ENCODE measurements around the gene NLRC5. TPM values are rescaled to one million over a fixed set of nuclear protein-coding genes. Genes with fewer than 3 reads are reported as not detected.

The NLRC5 gene
- total RNA-seq, 1 experiment from 2014 or later, result 29.7 TPM

GRCh38 chr16:56997264-56997663 lies 7.9 kb downstream of the NLRC5 start:
- Histone ChIP-seq H3K36me3 (ENCODE audit: low read depth) (no peaks in the 10 kb centered on the region), H3K79me2 (ENCODE audit: low read depth) (no peaks in the 10 kb centered on the region), H3K4me2 (no peak overlapping the region), H4K20me1 (ENCODE audit: insufficient read depth) (no peaks in the 10 kb centered on the region), H3K9me2 (ENCODE audit: insufficient read depth) (no peaks in the 10 kb centered on the region), H3K27me3 (ENCODE audit: insufficient read depth, low read depth) (no peaks in the 10 kb centered on the region), H3K9me3 (ENCODE audit: insufficient read depth, low read depth) (no peaks in the 10 kb centered on the region), H3F3A (ENCODE audit: insufficient read depth, low read depth) (no peaks in the 10 kb centered on the region), H2AFZ (no peak overlapping the region), H3K4me3 (no peak overlapping the region), H3K4me1 (replicated peaks; ENCODE audit: insufficient read depth) (peaks cover 16% of the 10 kb centered on the region), H3K27ac (no peak overlapping the region)
- intact Hi-C loops (cut with micrococcal nuclease; ENCODE audit: unreplicated experiment), result no loop called here
- BruUV-seq (replicated peaks), result no TSS peak
- DNase-seq, result no peak
- POLR2A ChIA-PET (ENCODE audit: unreplicated experiment), result no interaction called here
- CTCF ChIA-PET, result no interaction called here
- no peak for TF ChIP-seq EZH2 (IDR thresholded peaks at IDR 0.05; ENCODE audit: low read depth)
- TF ChIP-seq, protein P1, sequence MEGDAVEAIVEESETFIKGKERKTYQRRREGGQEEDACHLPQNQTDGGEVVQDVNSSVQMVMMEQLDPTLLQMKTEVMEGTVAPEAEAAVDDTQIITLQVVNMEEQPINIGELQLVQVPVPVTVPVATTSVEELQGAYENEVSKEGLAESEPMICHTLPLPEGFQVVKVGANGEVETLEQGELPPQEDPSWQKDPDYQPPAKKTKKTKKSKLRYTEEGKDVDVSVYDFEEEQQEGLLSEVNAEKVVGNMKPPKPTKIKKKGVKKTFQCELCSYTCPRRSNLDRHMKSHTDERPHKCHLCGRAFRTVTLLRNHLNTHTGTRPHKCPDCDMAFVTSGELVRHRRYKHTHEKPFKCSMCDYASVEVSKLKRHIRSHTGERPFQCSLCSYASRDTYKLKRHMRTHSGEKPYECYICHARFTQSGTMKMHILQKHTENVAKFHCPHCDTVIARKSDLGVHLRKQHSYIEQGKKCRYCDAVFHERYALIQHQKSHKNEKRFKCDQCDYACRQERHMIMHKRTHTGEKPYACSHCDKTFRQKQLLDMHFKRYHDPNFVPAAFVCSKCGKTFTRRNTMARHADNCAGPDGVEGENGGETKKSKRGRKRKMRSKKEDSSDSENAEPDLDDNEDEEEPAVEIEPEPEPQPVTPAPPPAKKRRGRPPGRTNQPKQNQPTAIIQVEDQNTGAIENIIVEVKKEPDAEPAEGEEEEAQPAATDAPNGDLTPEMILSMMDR (conservative IDR thresholded peaks at IDR 0.05), result no peak

DNA sequence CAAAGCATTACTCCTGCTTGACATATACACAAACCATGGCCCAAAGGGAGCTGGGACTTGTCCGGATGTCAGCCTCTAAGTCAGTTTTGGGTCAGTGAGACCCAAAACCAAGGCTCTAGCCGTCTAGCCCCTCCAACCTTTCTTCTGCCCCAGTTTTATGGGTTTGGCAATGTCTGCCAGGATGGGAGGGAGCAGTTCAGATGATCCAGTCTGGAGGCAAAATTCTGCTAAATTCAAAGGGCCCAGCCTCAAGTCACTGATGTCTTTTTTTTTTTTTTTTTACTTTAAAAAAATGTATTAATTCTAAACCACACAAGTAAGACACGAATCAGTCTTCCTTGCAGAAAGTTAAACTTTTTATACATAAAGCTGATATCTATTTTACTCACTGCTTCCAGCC lies 8.6 kb downstream of the NLRC5 start:
- H3K36me3 ChIP-seq (ENCODE audit: low read depth), result no peaks in the 10 kb centered on the region
- H3K9me3 ChIP-seq (ENCODE audit: insufficient read depth, low read depth), result no peaks in the 10 kb centered on the region
- no peak overlapping the region for H3K27ac ChIP-seq
- no peaks in the 10 kb centered on the region for H4K20me1 ChIP-seq (ENCODE audit: insufficient read depth)
- no peaks in the 10 kb centered on the region for H3K27me3 ChIP-seq (ENCODE audit: insufficient read depth, low read depth)
- peaks cover 16% of the 10 kb centered on the region for H3K4me1 ChIP-seq (replicated peaks; ENCODE audit: insufficient read depth)
- H3K79me2 ChIP-seq (ENCODE audit: low read depth), result no peaks in the 10 kb centered on the region
- no peak for TF ChIP-seq EZH2 (IDR thresholded peaks at IDR 0.05; ENCODE audit: low read depth)
- TF ChIP-seq, protein P1 (conservative IDR thresholded peaks at IDR 0.05), result no peak
- H3K4me2 ChIP-seq, result no peak overlapping the region
- POLR2A ChIA-PET (ENCODE audit: unreplicated experiment), result interaction anchor here (0.5 kb wide), 1 partner anchor 348 kb away, joined by 4 read pairs; no protein-coding TSS in a partner anchor
- no peak overlapping the region for H3K4me3 ChIP-seq
- BruUV-seq (replicated peaks), result no TSS peak
- no peaks in the 10 kb centered on the region for H3F3A ChIP-seq (ENCODE audit: insufficient read depth, low read depth)
- H2AFZ ChIP-seq, result no peak overlapping the region
- CTCF ChIA-PET, result no interaction called here
- H3K9me2 ChIP-seq (ENCODE audit: insufficient read depth), result no peaks in the 10 kb centered on the region
- no peak for DNase-seq
- intact Hi-C loops (cut with micrococcal nuclease; ENCODE audit: unreplicated experiment), result no loop called here

- no peak overlapping the region for H2AFZ ChIP-seq
- intact Hi-C loops (cut with micrococcal nuclease; ENCODE audit: unreplicated experiment), result no loop called here
- POLR2A ChIA-PET (ENCODE audit: unreplicated experiment), result interaction anchor here (0.5 kb wide), 1 partner anchor 349 kb away, joined by 4 read pairs; no protein-coding TSS in a partner anchor
- no peak overlapping the region for H3K27ac ChIP-seq
- no peak for DNase-seq
- H3K4me3 ChIP-seq, result no peak overlapping the region
- no peak overlapping the region for H3K4me2 ChIP-seq
- no peaks in the 10 kb centered on the region for H3F3A ChIP-seq (ENCODE audit: insufficient read depth, low read depth)
- BruUV-seq (replicated peaks), result no TSS peak
- no peaks in the 10 kb centered on the region for H3K9me3 ChIP-seq (ENCODE audit: insufficient read depth, low read depth)
- H4K20me1 ChIP-seq (ENCODE audit: insufficient read depth), result no peaks in the 10 kb centered on the region
- no peaks in the 10 kb centered on the region for H3K9me2 ChIP-seq (ENCODE audit: insufficient read depth)
- H3K79me2 ChIP-seq (ENCODE audit: low read depth), result no peaks in the 10 kb centered on the region
- peaks cover 16% of the 10 kb centered on the region for H3K4me1 ChIP-seq (replicated peaks; ENCODE audit: insufficient read depth)
- H3K36me3 ChIP-seq (ENCODE audit: low read depth), result no peaks in the 10 kb centered on the region
- CTCF ChIA-PET, result no interaction called here
- H3K27me3 ChIP-seq (ENCODE audit: insufficient read depth, low read depth), result no peaks in the 10 kb centered on the region
- no peak for TF ChIP-seq EZH2 (IDR thresholded peaks at IDR 0.05; ENCODE audit: low read depth)
- TF ChIP-seq, protein P1 (conservative IDR thresholded peaks at IDR 0.05), result no peak
Observed at GRCh38 chr16:56998352-56998751, 9.0 kb downstream of the NLRC5 start.

All from PC-9 (cell line).